K562 (cell line): ENCODE data around the gene CCDC68. TPM values are rescaled to one million over a fixed set of nuclear protein-coding genes. Genes with fewer than 3 reads are reported as not detected.
A peak's percentile ranks its signal among the peaks of the same experiment; 100 is the strongest.

ENCODE experiments used
- E2F3 ChIP-seq: fragments of 250-450 bp; sonication (Bioruptor Pico); IDR thresholded peaks from 2 replicates; pipeline ENCODE4 v1.4.0; 2020; ENCODE audit warnings: mild to moderate bottlenecking
- HDAC6 ChIP-seq: IDR thresholded peaks from 2 replicates; pipeline ENCODE4 v1.6.1; 2012; ENCODE audit warnings: low read depth, mild to moderate bottlenecking, control low read depth, inconsistent platforms, low read length, moderate library complexity
- MAZ ChIP-seq, 2 experiments: fragments of 450-650 bp in 1 of 2; sonication (generic) in 1 of 2; formaldehyde crosslinking; IDR thresholded peaks in 1 of 2; conservative IDR thresholded peaks in 1 of 2; 2 replicates each; pipeline versions ENCODE4 v1.4.0 to v1.5.0; 2020; ENCODE audit warnings: mild to moderate bottlenecking in 1 of 2, missing genetic modification reagents in 1 of 2
- SFPQ ChIP-seq: fragments of 200-400 bp; formaldehyde crosslinking; IDR thresholded peaks from 2 replicates; pipeline ENCODE4 v1.6.1; 2017; ENCODE audit warnings: mild to moderate bottlenecking, low read depth, low read length, moderate library complexity
- SPI1 ChIP-seq: IDR thresholded peaks from 2 replicates; pipeline ENCODE4 v1.6.1; 2011; ENCODE audit warnings: low read depth, low read length, control low read depth, borderline replicate concordance
- STAT5B ChIP-seq: fragments of 250-450 bp; sonication (Bioruptor Pico); IDR thresholded peaks from 2 replicates; pipeline ENCODE4 v1.8.0; 2021; ENCODE audit warnings: mild to moderate bottlenecking, inconsistent platforms
- TAF15 ChIP-seq: fragments of 200-400 bp; formaldehyde crosslinking; IDR thresholded peaks from 2 replicates; pipeline ENCODE4 v1.6.1; 2017; ENCODE audit warnings: mild to moderate bottlenecking, low read depth, low read length, moderate library complexity
- TBL1XR1 ChIP-seq, 2 experiments: IDR thresholded peaks; 2 replicates each; pipeline ENCODE4 v1.6.1; 2012; ENCODE audit warnings: improper control_type of control experiment in 2 of 2, low read length in 2 of 2, mild to moderate bottlenecking in 1 of 2
- TRIM28 ChIP-seq: fragments of 450-650 bp; IDR thresholded peaks from 2 replicates; pipeline ENCODE4 v1.6.1; 2017
- ZBTB26 ChIP-seq: fragments of 450-650 bp; formaldehyde crosslinking; IDR thresholded peaks from 2 replicates; pipeline ENCODE4 v1.4.0; 2022; ENCODE audit warnings: missing genetic modification characterization
- ZNF592 ChIP-seq: fragments of 450-650 bp; IDR thresholded peaks from 2 replicates; pipeline ENCODE4 v1.6.1; 2017; ENCODE audit warnings: antibody characterized with exemption, mild to moderate bottlenecking
- ZNF695 ChIP-seq: fragments of 450-650 bp; formaldehyde crosslinking; IDR thresholded peaks from 2 replicates; pipeline ENCODE4 v1.4.0; 2020; ENCODE audit warnings: mild to moderate bottlenecking, moderate library complexity
- ZNF696 ChIP-seq: fragments of 250-450 bp; sonication (Bioruptor Pico); conservative IDR thresholded peaks from 2 replicates; pipeline ENCODE4 v1.4.0; 2020; ENCODE audit warnings: mild to moderate bottlenecking, moderate library complexity
- polyA plus RNA-seq, 8 experiments: library from polyadenylated mRNA; depleted of rRNA in 4 of 8; stranded (reverse) in 5 of 8; unstranded in 3 of 8; fragments of >200 nt; fragmentation: Nextera tagmentation in 2 of 8; fragmentation: Illumina TruSeq in 1 of 8; extraction: Ambion mirVana in 2 of 8; extraction: Trizol in 1 of 8; gene quantifications; 2 replicates each; pipeline versions ENCODE4 v1.2.1 to v1.2.3, GENCODE V29; 2011 to 2014; ENCODE audit warnings: inconsistent platforms in 1 of 8, missing spikeins in 1 of 8
- total RNA-seq, 7 experiments: library from RNA; depleted of rRNA in 6 of 7; stranded (reverse); fragments of >200 nt in 6 of 7; fragmentation: Illumina TruSeq in 2 of 7; extraction: Trizol in 2 of 7; gene quantifications; 2 replicates each; pipeline versions ENCODE4 v1.2.1 to v1.2.3, GENCODE V29; 2011 to 2021; ENCODE audit warnings: low replicate concordance in 1 of 7

CCDC68 gene
- total and polyA plus RNA-seq, 9 of the 15 experiments (the other 6 are each of a cell fraction or from before 2014, with no cell fraction given): 0.28 to 4.5 (median 1.4) TPM

GRCh38 chr18:54946149-54946581 is 13.1 kb downstream of the CCDC68 start (continued):
- TF ChIP-seq ZBTB26 (CRISPR knock-in tag) (no peak), ZNF696 (no peak), SFPQ (no peak), HDAC6 (no peak), SPI1 (no peak), STAT5B (CRISPR knock-in tag) (no peak), TAF15 (no peak), MAZ (CRISPR knock-in tag; conservative IDR thresholded peaks at IDR 0.05 in 1 of 2, IDR thresholded peaks at IDR 0.05 in 1 of 2) (peak in 1 of 2 experiments; percentile 16; a peak in 1 of 4 replicates), ZNF592 (peak; percentile 60; the same call in 1 of the 2 replicates), ZNF695 (CRISPR knock-in tag) (no peak), TRIM28 (no peak), TBL1XR1 (IDR thresholded peaks at IDR 0.05; ENCODE audit: low read length in 2 of 2) (peak in 1 of 2 experiments; percentile 48; a peak in 1 of 4 replicates), E2F3 (CRISPR knock-in tag) (no peak)
